ENCODE measurements around the gene HOXD12.

DNA sequence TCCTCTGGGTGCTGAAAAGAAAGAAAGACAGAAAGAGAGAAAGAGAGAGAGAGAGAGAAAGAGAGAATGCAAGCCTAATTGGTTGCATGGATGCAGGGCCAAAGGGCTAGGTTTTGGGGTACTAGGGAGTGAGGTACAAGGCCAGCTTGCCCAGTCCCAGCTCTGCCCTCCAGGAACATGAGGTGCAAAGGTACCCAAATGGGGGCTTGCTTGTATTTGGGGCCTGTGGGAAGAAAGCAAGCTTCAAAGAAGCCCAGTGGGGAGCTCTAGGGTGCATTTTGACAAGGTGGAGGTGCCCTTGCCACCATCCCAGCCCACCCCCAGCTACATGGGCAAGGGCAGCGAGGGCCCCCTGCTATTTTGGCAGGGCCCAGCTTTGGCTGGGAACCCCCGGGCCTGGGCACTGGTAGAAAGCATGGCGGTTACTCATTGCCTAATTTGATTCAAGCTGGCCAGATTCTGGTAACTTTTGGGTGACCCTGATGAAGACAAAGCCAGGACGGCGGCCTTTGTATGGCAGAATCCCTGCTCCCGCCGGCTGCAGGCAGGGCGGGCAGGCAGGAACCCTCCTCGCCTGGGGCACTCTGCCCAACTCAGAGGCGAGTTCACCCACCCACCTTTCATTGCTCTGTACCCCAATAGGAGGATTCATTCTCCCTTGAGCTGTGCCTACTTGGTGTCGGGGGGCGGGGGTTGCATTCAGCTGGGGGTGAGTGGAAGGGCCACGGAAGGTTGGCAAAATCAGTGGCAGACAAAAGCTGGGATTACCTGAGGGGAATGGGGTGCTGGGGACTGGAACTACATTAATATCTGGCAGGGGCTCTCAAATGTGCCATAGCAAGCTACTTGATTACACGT is 51.2 kb downstream of the HOXD12 start:
- TF ChIP-seq, protein P1, sequence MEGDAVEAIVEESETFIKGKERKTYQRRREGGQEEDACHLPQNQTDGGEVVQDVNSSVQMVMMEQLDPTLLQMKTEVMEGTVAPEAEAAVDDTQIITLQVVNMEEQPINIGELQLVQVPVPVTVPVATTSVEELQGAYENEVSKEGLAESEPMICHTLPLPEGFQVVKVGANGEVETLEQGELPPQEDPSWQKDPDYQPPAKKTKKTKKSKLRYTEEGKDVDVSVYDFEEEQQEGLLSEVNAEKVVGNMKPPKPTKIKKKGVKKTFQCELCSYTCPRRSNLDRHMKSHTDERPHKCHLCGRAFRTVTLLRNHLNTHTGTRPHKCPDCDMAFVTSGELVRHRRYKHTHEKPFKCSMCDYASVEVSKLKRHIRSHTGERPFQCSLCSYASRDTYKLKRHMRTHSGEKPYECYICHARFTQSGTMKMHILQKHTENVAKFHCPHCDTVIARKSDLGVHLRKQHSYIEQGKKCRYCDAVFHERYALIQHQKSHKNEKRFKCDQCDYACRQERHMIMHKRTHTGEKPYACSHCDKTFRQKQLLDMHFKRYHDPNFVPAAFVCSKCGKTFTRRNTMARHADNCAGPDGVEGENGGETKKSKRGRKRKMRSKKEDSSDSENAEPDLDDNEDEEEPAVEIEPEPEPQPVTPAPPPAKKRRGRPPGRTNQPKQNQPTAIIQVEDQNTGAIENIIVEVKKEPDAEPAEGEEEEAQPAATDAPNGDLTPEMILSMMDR (IDR thresholded peaks at IDR 0.05), result no peak
- no peak for TF ChIP-seq POLR2A (IDR thresholded peaks at IDR 0.05)
- no peak for TF ChIP-seq EP300 (IDR thresholded peaks at IDR 0.05; ENCODE audit: low read depth)

All from transverse colon (tissue), 3 donors.